Muscle of back (tissue), 11 donors: ENCODE data around the gene PPFIA2. TPM values are rescaled to one million over a fixed set of nuclear protein-coding genes. Genes with fewer than 3 reads are reported as not detected.

Experiments used
- DNase-seq, 3 donors: peaks; one replicate each; pipeline versions ENCODE4 v3.0.0 to v3.0.0-alpha.2; 2013
- polyA plus RNA-seq, 10 donors: library from polyadenylated mRNA; unstranded; fragments of 120-200 nt; gene quantifications; one replicate each; pipeline ENCODE4 v1.2.1, GENCODE V29; 2013; ENCODE audit not compliant: insufficient read length in 10 of 10

PPFIA2 gene
- polyA plus RNA-seq, 10 donors: 1.3 to 3.9 (median 1.9) TPM

GRCh38 chr12:81558031-81558430 is 201.1 kb downstream of the PPFIA2 start:
- peak in 1 of 3 donors; percentile 9 for DNase-seq

- DNase-seq: no peak
These were observed 212.3 kb downstream of the PPFIA2 start for GRCh38 chr12:81546811-81547210.

- DNase-seq: no peak
These were observed 215.5 kb downstream of the PPFIA2 start for GRCh38 chr12:81543621-81544139.

- DNase-seq: no peak
These were observed 216.8 kb downstream of the PPFIA2 start for GRCh38 chr12:81542065-81543010.

GRCh38 chr12:81541121-81541520 is 218.0 kb downstream of the PPFIA2 start:
- DNase-seq: peak in 1 of 3 donors; percentile 7

- DNase-seq: no peak
These were observed 219.9 kb downstream of the PPFIA2 start for GRCh38 chr12:81539279-81539678.

- no peak for DNase-seq
These were observed 226.1 kb downstream of the PPFIA2 start for GRCh38 chr12:81533054-81533453.

GRCh38 chr12:81530352-81530751 is 228.8 kb downstream of the PPFIA2 start:
- DNase-seq: no peak

- DNase-seq: no peak
These were observed 238.8 kb downstream of the PPFIA2 start for GRCh38 chr12:81520064-81520945.

GRCh38 chr12:81518638-81519037 is 240.5 kb downstream of the PPFIA2 start:
- no peak for DNase-seq

GRCh38 chr12:81517296-81517695 is 241.9 kb downstream of the PPFIA2 start:
- DNase-seq: no peak

GRCh38 chr12:81502912-81503695 is 256.0 kb downstream of the PPFIA2 start:
- DNase-seq: peak in 1 of 3 donors; percentile 51

GRCh38 chr12:81500788-81501187 is 258.4 kb downstream of the PPFIA2 start:
- no peak for DNase-seq

GRCh38 chr12:81499809-81500208 is 259.3 kb downstream of the PPFIA2 start:
- DNase-seq: no peak

- DNase-seq: peak in 1 of 3 donors; percentile 14
These were observed 266.9 kb downstream of the PPFIA2 start for GRCh38 chr12:81492131-81492720.

- DNase-seq: no peak
These were observed 286.2 kb downstream of the PPFIA2 start for GRCh38 chr12:81472934-81473333.

GRCh38 chr12:81470923-81471322 is 288.2 kb downstream of the PPFIA2 start:
- DNase-seq: no peak

GRCh38 chr12:81468206-81468605 is 290.9 kb downstream of the PPFIA2 start:
- DNase-seq: peak; percentile 53 to 57 (median 57)

GRCh38 chr12:81465876-81466275 is 293.3 kb downstream of the PPFIA2 start:
- DNase-seq: peak in 1 of 3 donors; percentile 8

GRCh38 chr12:81465191-81465590 is 294.0 kb downstream of the PPFIA2 start:
- no peak for DNase-seq

GRCh38 chr12:81461163-81461562 is 298.0 kb downstream of the PPFIA2 start:
- DNase-seq: no peak
